NCI-H446 treated with DMSO at 0.1 percent for 48 hours (cell line): ENCODE data around the gene CYS1.
"Not testable (repeated sequence)": the region's sequence is repeated elsewhere in the genome, so short reads cannot be mapped to it uniquely, and the experiment has no call there.

Source experiments
- DNase-seq: peaks from one replicate; lab custom pipeline; 2025; lab: John Stamatoyannopoulos, UW

The CYS1 gene

GRCh38 chr2:10091889-10092244 lies 11.7 kb upstream of the CYS1 start:
- DNase-seq = not testable (repeated sequence)

GRCh38 chr2:10091182-10091888 lies 11.1 kb upstream of the CYS1 start:
- DNase-seq = no peak

GRCh38 chr2:10089565-10090190 lies 9.5 kb upstream of the CYS1 start:
- no peak for DNase-seq

- DNase-seq = no peak
These were observed 7.1 kb upstream of the CYS1 start for GRCh38 chr2:10087360-10087759.

GRCh38 chr2:10086950-10087349 lies 6.7 kb upstream of the CYS1 start:
- DNase-seq = no peak

GRCh38 chr2:10085668-10086059 lies 5.5 kb upstream of the CYS1 start:
- no peak for DNase-seq

- DNase-seq = no peak
These were observed 4.9 kb upstream of the CYS1 start for GRCh38 chr2:10085043-10085667.

- no peak for DNase-seq
These were observed 4.1 kb upstream of the CYS1 start for GRCh38 chr2:10084223-10084865.

- no peak for DNase-seq
These were observed 3.5 kb upstream of the CYS1 start for GRCh38 chr2:10083692-10084211.

GRCh38 chr2:10083046-10083445 lies 2.8 kb upstream of the CYS1 start:
- no peak for DNase-seq

GRCh38 chr2:10080536-10081304 lies 509 bp upstream of the CYS1 start:
- DNase-seq = no peak

GRCh38 chr2:10079266-10079869 lies 843 bp downstream of the CYS1 start:
- no peak for DNase-seq

- DNase-seq = no peak
These were observed 1.4 kb downstream of the CYS1 start for GRCh38 chr2:10078704-10079265.

GRCh38 chr2:10078001-10078400 lies 2.2 kb downstream of the CYS1 start:
- DNase-seq = no peak

GRCh38 chr2:10076988-10077527 lies 3.2 kb downstream of the CYS1 start:
- DNase-seq = no peak

GRCh38 chr2:10076511-10076910 lies 3.7 kb downstream of the CYS1 start:
- DNase-seq = no peak

GRCh38 chr2:10075571-10076209 lies 4.5 kb downstream of the CYS1 start:
- no peak for DNase-seq

- DNase-seq = no peak
These were observed 5.1 kb downstream of the CYS1 start for GRCh38 chr2:10075101-10075500.

- no peak for DNase-seq
These were observed 6.5 kb downstream of the CYS1 start for GRCh38 chr2:10073706-10074105.
